Spleen (tissue), 11 donors: ENCODE results near the gene PPP2R5C. TPM values are rescaled to one million over a fixed set of nuclear protein-coding genes. Genes with fewer than 3 reads are reported as not detected.

Experiments used
- DNase-seq: peaks from one replicate; pipeline ENCODE4 v3.0.0-alpha.2; 2020
- H3K27ac ChIP-seq, 8 donors: fragments of 200-600 bp; sonication (generic) in 7 of 8; 1 replicate in 4 of 8; 2 replicates in 4 of 8; pipeline versions ENCODE4 v1.5.0 to v1.8.0; 2016 to 2021; ENCODE audit warnings: inconsistent platforms in 4 of 8, mild to moderate bottlenecking in 4 of 8, moderate library complexity in 1 of 8
- H3K27me3 ChIP-seq, 7 donors: fragments of 200-600 bp; sonication (generic) in 6 of 7; replicated peaks in 1 of 7; 1 replicate in 4 of 7; 2 replicates in 3 of 7; pipeline versions ENCODE4 v1.5.0 to v1.8.0; 2016 to 2021; ENCODE audit warnings: inconsistent platforms in 3 of 7, mild to moderate bottlenecking in 1 of 7
- H3K36me3 ChIP-seq, 6 donors: fragments of 200-600 bp; sonication (generic) in 5 of 6; 1 replicate in 4 of 6; 2 replicates in 2 of 6; pipeline versions ENCODE4 v1.5.0 to v1.8.0; 2016 to 2021; ENCODE audit warnings: inconsistent platforms in 2 of 6
- H3K4me1 ChIP-seq, 6 donors: fragments of 200-600 bp; sonication (generic) in 5 of 6; 1 replicate in 3 of 6; 2 replicates in 3 of 6; pipeline versions ENCODE4 v1.5.0 to v1.8.0; 2016 to 2021; ENCODE audit warnings: inconsistent platforms in 3 of 6
- H3K4me3 ChIP-seq, 8 donors: fragments of 200-600 bp; sonication (generic) in 7 of 8; 1 replicate in 4 of 8; 2 replicates in 4 of 8; pipeline versions ENCODE4 v1.5.0 to v1.8.0; 2016 to 2021; ENCODE audit warnings: inconsistent platforms in 4 of 8, mild to moderate bottlenecking in 4 of 8, moderate library complexity in 2 of 8
- H3K9me3 ChIP-seq, 8 donors: fragments of 200-600 bp; sonication (generic) in 7 of 8; 1 replicate in 4 of 8; 2 replicates in 4 of 8; pipeline versions ENCODE4 v1.5.0 to v1.8.0; 2016 to 2021; ENCODE audit warnings: inconsistent platforms in 4 of 8
- CTCF ChIP-seq, 11 experiments: fragments of 200-600 bp in 7 of 11; fragments of 450-650 bp in 4 of 11; sonication (generic) in 4 of 11; IDR thresholded peaks in 8 of 11; conservative IDR thresholded peaks in 3 of 11; 1 replicate in 7 of 11; 2 replicates in 4 of 11; pipeline versions ENCODE4 v1.4.0 to v1.8.0; 2016 to 2021; ENCODE audit warnings: antibody characterized with exemption in 11 of 11, inconsistent platforms in 4 of 11, mild to moderate bottlenecking in 1 of 11
- POLR2A ChIP-seq, 3 donors: fragments of 450-650 bp; IDR thresholded peaks; one replicate each; pipeline ENCODE4 v1.5.1; 2017; ENCODE audit warnings: antibody characterized with exemption in 3 of 3, mild to moderate bottlenecking in 1 of 3
- POLR2AphosphoS5 ChIP-seq, 3 donors: sonication (generic); formaldehyde crosslinking; IDR thresholded peaks; one replicate each; pipeline ENCODE4 v1.5.1; 2017; ENCODE audit warnings: antibody characterized with exemption in 3 of 3
- WGBS, 5 donors: extraction: QIAGEN DNeasy Blood & Tissue Kit in 3 of 5; methylation state at CpG; one replicate each; pipeline versions ENCODE4 v1.1.5 to v1.1.7; 2013 to 2018; 5-methylcytosine and 5-hydroxymethylcytosine counted together
- intact Hi-C: fragments of 100-400 bp; cut with DNase I; formaldehyde crosslinking; loops from one replicate; pipeline ENCODE4 v1.15.0; 2023; ENCODE audit warnings: low total_unique reads
- polyA plus RNA-seq, 3 donors: library from polyadenylated mRNA; stranded (reverse); fragments of 200-250 nt; gene quantifications; one replicate each; pipeline ENCODE4 v1.2.1, GENCODE V29; 2013
- total RNA-seq, 7 donors: library from RNA; depleted of rRNA in 3 of 7; stranded (reverse); fragments of >200 nt in 3 of 7; fragmentation: NEBNext Ultra II Directional in 4 of 7; extraction: Animal tissue kit (Norgen Biotek cat#: 25700) in 4 of 7; gene quantifications; one replicate each; pipeline versions ENCODE4 v1.1.0 to v1.2.1, GENCODE V29; 2016 to 2021
- donor health status: healthy with polysubstance abuse.
- donor health status: DM: no; HTN: no; CAD: no; lungs with moderate emphysema.
- donor health status: DM: no; HTN: no; CAD: no.
- donor health status: Bipolar disorder and iron deficiency.
- donor health status: healthy.
- donor health status: DM: no; HTN: no; CAD: no.
- donor health status: DM: yes; HTN: yes; CAD: no.

The PPP2R5C gene
- total and polyA plus RNA-seq, 10 donors: 80.8 to 322 (median 198) TPM

GRCh38 chr14:101836135-101836534 is 74.6 kb downstream of the PPP2R5C start:
- WGBS, 5 donors: 47 to 68% (median 62%) methylated on average over 8 of the region's 8 CpGs
- H3K27me3 ChIP-seq: no peaks in the 10 kb centered on the region
- H3K36me3 ChIP-seq: peaks cover 0 to 69% (median 0%) of the 10 kb centered on the region in 6 donors
- intact Hi-C loops: loop anchor here (10.0 kb wide), 1 partner anchor 61 kb away; no protein-coding TSS in a partner anchor
- H3K27ac ChIP-seq: peak overlapping the region in 4 of 8 donors; percentile 20 to 63 (median 32)
- H3K9me3 ChIP-seq: no peaks in the 10 kb centered on the region
- DNase-seq: no peak
- H3K4me3 ChIP-seq: no peak overlapping the region
- TF ChIP-seq POLR2AphosphoS5 (IDR thresholded peaks at IDR 0.05) (no peak), POLR2A (IDR thresholded peaks at IDR 0.05) (no peak), CTCF (IDR thresholded peaks at IDR 0.05 in 8 of 11, conservative IDR thresholded peaks at IDR 0.05 in 3 of 11) (no peak)
- peaks cover 43 to 100% (median 94%) of the 10 kb centered on the region in 6 donors for H3K4me1 ChIP-seq

- Histone ChIP-seq H3K4me1 (peaks cover 50 to 100% (median 88%) of the 10 kb centered on the region in 6 donors), H3K27ac (peak overlapping the region in 6 of 8 donors; percentile 3 to 74 (median 60)), H3K9me3 (no peaks in the 10 kb centered on the region), H3K36me3 (peaks cover 0 to 48% (median 0%) of the 10 kb centered on the region in 6 donors), H3K27me3 (no peaks in the 10 kb centered on the region), H3K4me3 (no peak overlapping the region)
- no peak for TF ChIP-seq POLR2A (IDR thresholded peaks at IDR 0.05)
- peak in 1 of 3 donors; percentile 35 for TF ChIP-seq POLR2AphosphoS5 (IDR thresholded peaks at IDR 0.05)
- no peak for DNase-seq
- intact Hi-C loops: loop anchor here (10.0 kb wide), 1 partner anchor 64 kb away; no protein-coding TSS in a partner anchor
- 88 to 93% (median 90%) methylated on average over 5 of the region's 5 CpGs for WGBS, 5 donors
Observed at GRCh38 chr14:101838476-101838875, 77.0 kb downstream of the PPP2R5C start.

- H3K4me3 ChIP-seq: no peak overlapping the region
- TF ChIP-seq CTCF (IDR thresholded peaks at IDR 0.05 in 8 of 11, conservative IDR thresholded peaks at IDR 0.05 in 3 of 11): no peak
- peak; percentile 76 to 83 (median 81) for TF ChIP-seq POLR2AphosphoS5 (IDR thresholded peaks at IDR 0.05)
- DNase-seq: peak; percentile 83
- no peaks in the 10 kb centered on the region for H3K27me3 ChIP-seq
- peak overlapping the region in 7 of 8 donors; percentile 29 to 74 (median 61) for H3K27ac ChIP-seq
- H3K4me1 ChIP-seq: peaks cover 52 to 100% (median 89%) of the 10 kb centered on the region in 6 donors
- H3K9me3 ChIP-seq: no peaks in the 10 kb centered on the region
- peaks cover 0 to 41% (median 0%) of the 10 kb centered on the region in 6 donors for H3K36me3 ChIP-seq
- intact Hi-C loops: loop anchor here (10.0 kb wide), 1 partner anchor 64 kb away; no protein-coding TSS in a partner anchor
- 37 to 62% (median 50%) methylated on average over 11 of the region's 11 CpGs for WGBS, 5 donors
Observed at GRCh38 chr14:101839236-101839635, 77.7 kb downstream of the PPP2R5C start.

GRCh38 chr14:101839661-101840060 is 78.2 kb downstream of the PPP2R5C start:
- 88 to 95% (median 92%) methylated on average over 6 of the region's 6 CpGs for WGBS, 5 donors
- H3K27ac ChIP-seq: peak overlapping the region in 7 of 8 donors; percentile 29 to 74 (median 61)
- H3K9me3 ChIP-seq: no peaks in the 10 kb centered on the region
- peaks cover 0 to 41% (median 0%) of the 10 kb centered on the region in 6 donors for H3K36me3 ChIP-seq
- H3K27me3 ChIP-seq: no peaks in the 10 kb centered on the region
- no peak overlapping the region for H3K4me3 ChIP-seq
- peaks cover 54 to 100% (median 91%) of the 10 kb centered on the region in 6 donors for H3K4me1 ChIP-seq
- intact Hi-C loops: loop anchor here (10.0 kb wide), 1 partner anchor 65 kb away; no protein-coding TSS in a partner anchor
- no peak for DNase-seq
- no peak for TF ChIP-seq CTCF (IDR thresholded peaks at IDR 0.05 in 8 of 11, conservative IDR thresholded peaks at IDR 0.05 in 3 of 11)
- no peak for TF ChIP-seq POLR2AphosphoS5 (IDR thresholded peaks at IDR 0.05)
- TF ChIP-seq POLR2A (IDR thresholded peaks at IDR 0.05): no peak
